ENCODE measurements around the gene SH3RF3.

- TF ChIP-seq CTCF (IDR thresholded peaks at IDR 0.05) (peak; percentile 47 to 94 (median 83)), POLR2AphosphoS5 (IDR thresholded peaks at IDR 0.05; ENCODE audit: insufficient read depth in 1 of 2, low read depth in 1 of 2) (peak in 1 of 2 donors; percentile 27)
These were observed 381.4 kb downstream of the SH3RF3 start for GRCh38 chr2:109510136-109511028.

All from vagina (tissue), 2 donors.